Measurements from ENCODE around the gene ZNF511. TPM values are rescaled to one million over a fixed set of nuclear protein-coding genes. Genes with fewer than 3 reads are reported as not detected.

ZNF511 gene
- polyA plus RNA-seq, 1 donor = 20.9 TPM

GRCh38 chr10:133273534-133274143 is 35.1 kb upstream of the ZNF511 start:
- peaks cover 29% of the 10 kb centered on the region for H3K4me1 ChIP-seq (ENCODE audit: control insufficient read depth, insufficient read depth, low read length)

GRCh38 chr10:133274751-133275683 is 33.7 kb upstream of the ZNF511 start:
- DNase-seq = peak in 1 of 2 donors; percentile 56
- H3K27me3 ChIP-seq (ENCODE audit: control insufficient read depth, insufficient read depth, low read length) = peaks cover 24% of the 10 kb centered on the region
- H3K27ac ChIP-seq (ENCODE audit: low read length) = no peak overlapping the region
- WGBS (ENCODE audit: insufficient coverage, low lambda C conversion rate) = no CpG with 5 or more reads among the region's 26 CpGs
- peaks cover 29% of the 10 kb centered on the region for H3K4me1 ChIP-seq (ENCODE audit: control insufficient read depth, insufficient read depth, low read length)
- no peaks in the 10 kb centered on the region for H3K9me3 ChIP-seq (ENCODE audit: control insufficient read depth, low read depth, low read length)
- H3K36me3 ChIP-seq (ENCODE audit: control insufficient read depth, insufficient read depth, low read length) = peaks cover 8% of the 10 kb centered on the region
- no peak overlapping the region for H3K4me3 ChIP-seq (ENCODE audit: low read length)

More at GRCh38 chr10:133273534-133274143, 35.1 kb upstream of the ZNF511 start:
- Histone ChIP-seq H3K36me3 (ENCODE audit: control insufficient read depth, insufficient read depth, low read length) (no peaks in the 10 kb centered on the region), H3K27ac (ENCODE audit: low read length) (no peak overlapping the region), H3K9me3 (ENCODE audit: control insufficient read depth, low read depth, low read length) (no peaks in the 10 kb centered on the region), H3K4me3 (ENCODE audit: low read length) (no peak overlapping the region), H3K27me3 (ENCODE audit: control insufficient read depth, insufficient read depth, low read length) (peaks cover 24% of the 10 kb centered on the region)
- WGBS (ENCODE audit: insufficient coverage, low lambda C conversion rate) = no CpG with 5 or more reads among the region's 28 CpGs
- no peak for DNase-seq

- DNase-seq = peak in 1 of 2 donors; percentile 40
- Histone ChIP-seq H3K9me3 (ENCODE audit: control insufficient read depth, low read depth, low read length) (no peaks in the 10 kb centered on the region), H3K27me3 (ENCODE audit: control insufficient read depth, insufficient read depth, low read length) (peaks cover 24% of the 10 kb centered on the region), H3K27ac (ENCODE audit: low read length) (no peak overlapping the region), H3K4me1 (ENCODE audit: control insufficient read depth, insufficient read depth, low read length) (peaks cover 29% of the 10 kb centered on the region), H3K36me3 (ENCODE audit: control insufficient read depth, insufficient read depth, low read length) (peaks cover 14% of the 10 kb centered on the region), H3K4me3 (ENCODE audit: low read length) (no peak overlapping the region)
- WGBS (ENCODE audit: insufficient coverage, low lambda C conversion rate) = no CpG with 5 or more reads among the region's 12 CpGs
Measured at GRCh38 chr10:133275684-133276092, 33.0 kb upstream of the ZNF511 start.

- DNase-seq = peak in 1 of 2 donors; percentile 29
- WGBS (ENCODE audit: insufficient coverage, low lambda C conversion rate) = no CpG with 5 or more reads among the region's 6 CpGs
- Histone ChIP-seq H3K27me3 (ENCODE audit: control insufficient read depth, insufficient read depth, low read length) (peaks cover 24% of the 10 kb centered on the region), H3K4me3 (ENCODE audit: low read length) (no peak overlapping the region), H3K27ac (ENCODE audit: low read length) (no peak overlapping the region), H3K9me3 (ENCODE audit: control insufficient read depth, low read depth, low read length) (no peaks in the 10 kb centered on the region), H3K36me3 (ENCODE audit: control insufficient read depth, insufficient read depth, low read length) (peaks cover 14% of the 10 kb centered on the region), H3K4me1 (ENCODE audit: control insufficient read depth, insufficient read depth, low read length) (peaks cover 29% of the 10 kb centered on the region)
Measured at GRCh38 chr10:133276100-133276434, 32.6 kb upstream of the ZNF511 start.

- peak in 1 of 2 donors; percentile 36 for DNase-seq
- Histone ChIP-seq H3K9me3 (ENCODE audit: control insufficient read depth, low read depth, low read length) (no peaks in the 10 kb centered on the region), H3K4me3 (ENCODE audit: low read length) (no peak within 1 kb of the TSS), H3K27ac (ENCODE audit: low read length) (no peak within 1 kb of the TSS), H3K36me3 (ENCODE audit: control insufficient read depth, insufficient read depth, low read length) (peaks cover 19% of the 10 kb centered on the region), H3K4me1 (ENCODE audit: control insufficient read depth, insufficient read depth, low read length) (peaks cover 29% of the 10 kb centered on the region), H3K27me3 (ENCODE audit: control insufficient read depth, insufficient read depth, low read length) (peaks cover 24% of the 10 kb centered on the region)
- no CpG with 5 or more reads among the region's 63 CpGs for WGBS (ENCODE audit: insufficient coverage, low lambda C conversion rate)
Measured at GRCh38 chr10:133276435-133277201, 32.1 kb upstream of the ZNF511 start, which contains the start of gene ADAM8. TSS of gene ADAM8 (minus strand) at chr10:133276868. CDS start at chr10:133276817, 51 bp downstream.

GRCh38 chr10:133277277-133277992 is 31.3 kb upstream of the ZNF511 start:
- no CpG with 5 or more reads among the region's 25 CpGs for WGBS (ENCODE audit: insufficient coverage, low lambda C conversion rate)
- no peak overlapping the region for H3K27ac ChIP-seq (ENCODE audit: low read length)

GRCh38 chr10:133277993-133278576 is 30.6 kb upstream of the ZNF511 start:
- WGBS (ENCODE audit: insufficient coverage, low lambda C conversion rate) = no CpG with 5 or more reads among the region's 12 CpGs
- Histone ChIP-seq H3K9me3 (ENCODE audit: control insufficient read depth, low read depth, low read length) (no peaks in the 10 kb centered on the region), H3K4me1 (ENCODE audit: control insufficient read depth, insufficient read depth, low read length) (peaks cover 29% of the 10 kb centered on the region), H3K36me3 (ENCODE audit: control insufficient read depth, insufficient read depth, low read length) (peaks cover 34% of the 10 kb centered on the region), H3K27ac (ENCODE audit: low read length) (peak overlapping the region; percentile 36), H3K27me3 (ENCODE audit: control insufficient read depth, insufficient read depth, low read length) (peaks cover 24% of the 10 kb centered on the region), H3K4me3 (ENCODE audit: low read length) (no peak overlapping the region)
- peak in 1 of 2 donors; percentile 31 for DNase-seq

More at GRCh38 chr10:133277277-133277992, 31.3 kb upstream of the ZNF511 start:
- H3K4me3 ChIP-seq (ENCODE audit: low read length) = no peak overlapping the region
- peaks cover 29% of the 10 kb centered on the region for H3K4me1 ChIP-seq (ENCODE audit: control insufficient read depth, insufficient read depth, low read length)
- H3K9me3 ChIP-seq (ENCODE audit: control insufficient read depth, low read depth, low read length) = no peaks in the 10 kb centered on the region
- no peak for DNase-seq
- H3K27me3 ChIP-seq (ENCODE audit: control insufficient read depth, insufficient read depth, low read length) = peaks cover 24% of the 10 kb centered on the region
- H3K36me3 ChIP-seq (ENCODE audit: control insufficient read depth, insufficient read depth, low read length) = peaks cover 28% of the 10 kb centered on the region

- no CpG with 5 or more reads among the region's 19 CpGs for WGBS (ENCODE audit: insufficient coverage, low lambda C conversion rate)
- peaks cover 40% of the 10 kb centered on the region for H3K36me3 ChIP-seq (ENCODE audit: control insufficient read depth, insufficient read depth, low read length)
- H3K4me3 ChIP-seq (ENCODE audit: low read length) = no peak overlapping the region
- H3K9me3 ChIP-seq (ENCODE audit: control insufficient read depth, low read depth, low read length) = no peaks in the 10 kb centered on the region
- peak overlapping the region; percentile 36 for H3K27ac ChIP-seq (ENCODE audit: low read length)
- H3K27me3 ChIP-seq (ENCODE audit: control insufficient read depth, insufficient read depth, low read length) = peaks cover 24% of the 10 kb centered on the region
- DNase-seq = peak; percentile 37 to 64
- H3K4me1 ChIP-seq (ENCODE audit: control insufficient read depth, insufficient read depth, low read length) = peaks cover 29% of the 10 kb centered on the region
Measured at GRCh38 chr10:133278577-133279265, 30.0 kb upstream of the ZNF511 start.

All from large intestine (tissue), 3 donors.